ENCODE measurements around the gene EPHX1.
"Not testable (repeated sequence)": the region's sequence is repeated elsewhere in the genome, so short reads cannot be mapped to it uniquely, and the experiment has no call there.

Gene EPHX1

DNA sequence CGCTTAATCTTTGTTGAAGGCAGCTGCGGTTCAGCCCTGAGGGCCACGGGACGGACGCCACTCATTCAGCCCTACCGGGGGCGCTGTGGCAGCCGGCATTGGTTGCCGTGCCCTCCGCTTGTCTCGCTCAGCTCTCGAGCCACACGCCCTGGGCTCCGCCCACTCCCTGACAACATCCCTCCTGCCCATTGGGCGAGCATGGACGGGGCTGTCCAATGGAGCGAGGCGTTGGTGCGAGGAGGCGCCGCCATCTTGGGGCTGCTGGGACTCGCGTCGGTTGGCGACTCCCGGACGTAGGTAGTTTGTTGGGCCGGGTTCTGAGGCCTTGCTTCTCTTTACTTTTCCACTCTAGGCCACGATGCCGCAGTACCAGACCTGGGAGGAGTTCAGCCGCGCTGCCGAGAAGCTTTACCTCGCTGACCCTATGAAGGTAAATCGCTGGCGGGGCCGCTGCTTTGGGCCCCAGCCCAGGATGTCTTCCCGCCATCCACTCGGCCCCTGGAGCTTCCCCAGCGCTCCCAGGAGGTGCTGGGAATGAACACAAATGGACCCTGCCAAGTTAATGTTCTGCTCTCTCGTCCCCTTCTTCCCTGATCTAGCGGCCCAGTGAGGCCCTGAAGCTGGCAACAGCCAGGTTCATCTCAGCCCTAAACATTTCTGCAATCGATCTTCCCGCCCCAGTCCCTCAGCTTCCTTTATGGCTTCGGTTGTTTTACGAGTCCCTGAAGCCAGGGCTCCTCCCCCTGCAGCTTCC, 32.2 kb upstream of the EPHX1 start, which contains the start of gene SRP9:
SRP9 (plus strand) TSS at position 244 of the 754 bp plus-strand sequence; CDS start at position 359, 115 bp downstream.
- peak; percentile 99 for DNase-seq

DNA sequence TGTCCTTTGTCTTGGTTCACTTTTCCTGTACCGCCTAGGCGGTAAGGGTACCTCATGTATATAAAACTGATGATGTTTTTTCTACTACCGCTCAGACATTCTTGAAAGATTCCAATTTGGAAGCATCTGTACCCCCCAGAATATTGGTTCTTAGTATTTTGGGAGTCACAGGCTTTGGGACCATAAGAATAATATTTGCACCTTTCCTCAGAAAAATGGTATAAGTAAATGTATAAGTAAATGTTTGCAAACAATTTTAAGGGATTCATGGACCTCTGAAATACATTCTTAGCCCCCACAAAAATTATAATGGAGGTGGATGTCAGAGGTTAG, 31.6 kb upstream of the EPHX1 start:
- no peak for DNase-seq

DNA sequence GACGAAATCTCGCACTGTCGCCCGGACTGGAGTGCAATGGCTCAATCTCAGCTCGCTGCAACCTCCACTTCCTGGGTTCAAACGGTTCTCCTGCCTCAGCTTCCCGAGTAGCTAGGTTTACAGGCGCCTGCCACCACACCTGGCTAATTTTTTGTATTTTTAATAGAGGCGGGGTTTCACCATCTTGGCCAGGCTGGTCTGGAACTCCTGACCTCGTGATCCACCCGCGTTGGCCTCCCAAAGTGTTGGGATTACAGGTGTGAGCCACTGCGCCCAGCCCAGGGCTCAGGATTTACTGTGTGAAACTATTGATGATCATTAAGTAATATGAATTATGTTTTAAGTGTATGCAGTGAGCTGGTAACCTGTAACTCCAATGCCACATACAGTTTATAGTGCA, 30.8 kb upstream of the EPHX1 start:
- not testable (repeated sequence) for DNase-seq

DNA sequence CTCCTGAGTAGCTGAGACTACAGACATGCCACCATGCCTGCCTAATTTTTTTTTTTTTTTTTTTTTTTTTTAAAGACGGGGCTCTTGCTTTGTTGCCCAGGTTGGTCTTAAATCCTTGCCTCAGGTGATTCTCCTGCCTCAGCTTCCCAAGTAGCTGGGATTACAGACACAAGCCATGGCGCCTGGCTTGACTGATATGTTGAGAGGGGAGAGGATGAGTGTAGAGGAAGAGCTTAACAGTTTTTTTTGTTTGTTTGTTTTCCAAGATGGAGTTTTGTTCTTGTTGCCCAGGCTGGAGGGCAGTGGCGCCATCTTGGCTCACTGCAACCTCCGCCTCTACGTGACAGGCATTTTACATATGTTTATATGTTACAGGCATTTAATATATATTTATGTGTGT, 29.8 kb upstream of the EPHX1 start:
- DNase-seq, result no peak

DNA sequence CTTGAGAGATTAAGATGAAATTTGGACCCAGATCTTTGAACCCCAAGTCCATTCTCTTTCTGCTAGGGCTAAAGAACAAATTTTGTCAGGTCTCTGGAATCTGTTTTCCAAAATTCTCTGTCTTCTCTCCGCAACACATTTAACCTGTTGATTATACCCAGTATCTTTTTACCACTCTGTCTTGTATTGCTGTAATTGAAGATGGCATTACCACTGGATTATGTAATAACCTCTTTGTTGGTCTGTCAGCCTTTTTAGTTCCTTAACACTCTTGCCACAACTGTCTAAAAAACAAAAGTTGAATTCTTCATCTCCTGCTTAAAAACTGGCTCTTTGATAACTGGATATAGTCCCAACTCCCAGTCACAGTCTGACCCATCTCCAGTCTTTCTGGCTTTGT, 29.3 kb upstream of the EPHX1 start:
- no peak for DNase-seq

DNA sequence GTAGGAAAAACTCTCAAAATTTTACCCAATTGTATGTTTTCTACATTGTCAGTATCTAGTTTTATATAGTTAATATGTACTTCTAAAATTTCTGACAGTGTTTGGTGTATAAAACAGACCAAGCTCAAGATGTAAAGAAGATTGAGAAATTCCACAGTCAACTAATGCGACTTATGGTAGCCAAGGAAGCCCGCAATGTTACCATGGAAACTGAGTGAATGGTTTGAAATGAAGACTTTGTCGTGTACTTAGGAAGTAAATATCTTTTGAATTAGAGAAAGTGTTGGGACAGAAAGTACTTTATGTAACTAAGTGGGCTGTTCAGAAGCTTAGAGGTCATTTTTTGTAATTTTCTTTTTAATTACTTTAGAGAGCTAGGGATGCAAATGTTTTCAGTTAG, 20.8 kb upstream of the EPHX1 start:
- DNase-seq, result not testable (repeated sequence)

DNA sequence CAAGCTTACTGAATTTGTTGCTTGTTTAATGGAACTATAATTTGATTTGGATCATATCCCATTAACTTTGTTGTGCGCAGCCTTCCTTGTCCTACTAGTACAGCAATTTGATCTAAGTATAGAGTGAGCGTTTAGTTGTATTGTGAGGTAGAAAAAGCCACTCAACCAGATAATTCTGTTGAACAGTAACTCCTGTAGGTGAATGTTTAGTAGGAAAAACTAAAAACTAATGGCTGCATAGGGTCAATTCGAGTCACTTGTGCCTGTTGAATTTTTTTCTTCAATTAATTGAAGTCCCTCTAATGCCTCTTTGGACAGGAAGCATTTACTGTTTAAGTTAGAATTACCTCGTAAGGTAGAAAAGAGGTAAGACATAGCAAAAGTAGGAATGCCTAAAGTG, 15.0 kb upstream of the EPHX1 start:
- DNase-seq, result no peak

DNA sequence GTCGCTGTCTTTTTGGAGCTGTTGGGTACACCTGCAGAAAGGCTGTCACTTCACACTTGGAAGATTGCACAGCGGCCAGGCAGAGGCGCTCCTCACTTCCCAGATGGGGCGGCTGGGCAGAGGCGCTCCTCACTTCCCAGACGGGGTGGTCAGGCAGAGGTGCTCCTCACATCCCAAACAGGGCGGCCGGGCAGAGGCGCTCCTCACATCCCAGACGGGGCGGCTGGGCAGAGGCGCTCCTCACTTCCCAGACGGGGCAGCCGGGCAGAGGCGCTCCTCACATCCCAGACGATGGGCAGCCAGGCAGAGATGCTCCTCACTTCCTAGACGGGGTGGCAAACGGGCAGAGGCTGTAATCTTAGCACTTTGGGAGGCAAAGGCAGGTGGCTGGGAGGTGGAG, 13.8 kb upstream of the EPHX1 start:
- DNase-seq, result not testable (repeated sequence)

DNA sequence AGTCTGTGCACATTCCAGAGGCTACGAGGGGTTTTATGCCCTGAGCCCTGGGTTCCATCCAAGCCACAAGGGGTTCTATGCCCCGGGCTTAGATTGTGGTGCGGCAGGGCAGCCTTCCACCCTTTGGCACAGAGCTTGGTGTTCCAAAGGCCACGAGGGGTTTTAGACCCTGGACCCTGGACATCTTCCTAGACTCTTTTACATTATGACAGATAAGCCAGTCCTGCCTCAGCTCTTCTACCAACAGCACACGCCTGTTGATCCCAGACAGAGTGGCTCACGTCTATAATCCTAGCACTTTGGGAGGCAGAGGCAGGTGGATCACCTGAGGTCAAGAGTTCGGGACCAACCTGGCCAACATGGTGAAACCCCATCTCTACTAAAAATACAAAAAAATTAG, 8.8 kb upstream of the EPHX1 start:
- DNase-seq, result not testable (repeated sequence)

DNA sequence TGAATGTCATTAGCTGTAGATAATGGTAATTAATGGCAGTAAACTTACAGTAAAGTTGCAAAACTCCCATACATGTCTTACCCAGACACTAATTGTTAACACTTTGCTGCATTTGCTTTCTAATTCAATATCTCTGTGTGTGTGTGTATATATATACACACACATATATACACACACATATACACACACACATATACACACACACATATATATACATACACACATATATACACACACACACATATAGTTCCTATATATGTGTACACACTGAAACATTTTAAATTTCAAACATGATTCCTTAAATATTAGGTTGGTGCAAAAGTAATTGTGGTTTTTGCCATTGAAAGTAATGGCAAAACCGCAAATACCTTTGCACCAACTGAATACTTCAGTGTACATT, 3.7 kb upstream of the EPHX1 start:
- DNase-seq, result no peak

DNA sequence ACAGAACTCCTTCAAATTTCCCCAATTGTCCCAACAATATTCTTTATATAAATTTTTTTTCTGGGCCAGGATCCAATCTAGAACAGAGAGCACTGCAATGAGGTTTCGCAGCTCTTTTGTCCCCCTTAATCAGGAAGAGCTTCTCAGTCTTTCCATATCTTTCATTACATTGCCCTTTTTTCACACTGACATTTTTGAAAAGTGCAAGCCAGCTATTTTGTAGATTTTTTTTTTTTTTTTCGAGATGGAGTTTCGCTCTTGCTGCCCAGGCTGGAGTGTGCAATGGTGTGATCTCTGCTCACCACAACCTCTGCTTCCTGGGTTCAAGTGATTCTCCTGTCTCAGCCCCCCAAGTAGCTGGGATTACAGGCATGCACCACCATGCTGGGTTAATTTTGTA, 3.2 kb upstream of the EPHX1 start:
- DNase-seq, result not testable (repeated sequence)

DNA sequence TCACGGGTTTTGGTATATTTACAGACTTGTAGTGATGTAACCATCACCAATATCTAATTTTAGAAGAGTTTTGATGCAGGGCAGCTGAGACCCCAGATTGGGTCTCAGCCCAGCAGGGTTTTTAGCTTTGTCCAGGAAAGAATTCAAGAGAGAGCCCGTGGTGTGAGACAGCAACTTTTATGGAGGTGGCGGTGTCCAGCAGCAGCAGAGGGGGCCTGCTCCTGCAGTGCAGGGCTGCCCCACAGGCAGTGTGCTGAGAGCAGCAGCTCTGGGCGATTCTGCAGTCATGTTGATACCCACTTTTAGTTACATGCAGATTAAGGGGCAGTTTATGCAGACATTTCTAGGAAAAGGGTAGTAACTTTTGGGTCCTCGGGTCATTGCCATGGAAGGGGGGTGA, 1.8 kb upstream of the EPHX1 start:
- no peak for DNase-seq

DNA sequence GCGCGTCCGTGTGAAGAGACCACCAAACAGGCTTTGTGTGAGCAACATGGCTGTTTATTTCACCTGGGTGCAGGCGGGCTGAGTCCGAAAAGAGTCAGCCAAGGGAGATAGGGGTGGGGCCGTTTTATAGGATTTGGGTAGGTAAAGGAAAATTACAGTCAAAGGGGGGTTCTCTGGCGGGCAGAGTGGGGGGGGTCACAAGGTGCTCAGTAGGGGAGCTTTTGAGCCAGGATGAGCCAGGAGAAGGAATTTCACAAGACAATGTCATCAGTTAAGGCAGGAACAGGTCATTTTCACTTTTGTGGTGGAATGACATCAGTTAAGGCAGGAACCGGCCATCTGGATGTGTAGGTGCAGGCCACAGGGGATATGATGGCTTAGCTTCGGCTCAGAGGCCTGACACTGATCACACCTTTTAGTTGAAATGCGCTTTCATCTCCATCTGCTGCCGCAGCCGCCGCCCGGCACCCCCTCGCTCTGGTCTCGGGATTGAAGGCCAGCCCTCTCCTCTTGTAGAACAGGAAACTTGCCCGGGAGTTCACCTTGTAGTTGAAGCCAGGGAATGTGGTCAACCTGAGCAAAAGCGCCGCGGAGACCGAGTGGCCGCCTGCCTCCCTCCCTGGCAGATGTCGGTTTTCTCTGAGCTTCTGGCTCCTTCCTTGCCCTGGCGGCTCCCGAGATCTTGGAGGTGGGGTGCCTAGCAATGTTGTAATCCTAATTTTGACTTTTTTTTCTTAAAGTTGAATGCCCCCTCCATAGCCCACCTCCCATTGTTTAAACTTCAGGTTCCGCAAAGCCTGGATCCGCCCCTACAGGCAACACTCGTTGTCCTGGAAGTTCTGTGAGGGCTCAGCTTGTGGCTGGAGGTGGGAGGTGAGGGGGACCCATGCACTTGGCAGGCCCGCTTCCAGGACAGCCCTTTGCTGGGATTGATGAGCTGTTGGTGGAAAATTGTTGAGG, 935 bp downstream of the EPHX1 start:
- DNase-seq, result not testable (repeated sequence)

DNA sequence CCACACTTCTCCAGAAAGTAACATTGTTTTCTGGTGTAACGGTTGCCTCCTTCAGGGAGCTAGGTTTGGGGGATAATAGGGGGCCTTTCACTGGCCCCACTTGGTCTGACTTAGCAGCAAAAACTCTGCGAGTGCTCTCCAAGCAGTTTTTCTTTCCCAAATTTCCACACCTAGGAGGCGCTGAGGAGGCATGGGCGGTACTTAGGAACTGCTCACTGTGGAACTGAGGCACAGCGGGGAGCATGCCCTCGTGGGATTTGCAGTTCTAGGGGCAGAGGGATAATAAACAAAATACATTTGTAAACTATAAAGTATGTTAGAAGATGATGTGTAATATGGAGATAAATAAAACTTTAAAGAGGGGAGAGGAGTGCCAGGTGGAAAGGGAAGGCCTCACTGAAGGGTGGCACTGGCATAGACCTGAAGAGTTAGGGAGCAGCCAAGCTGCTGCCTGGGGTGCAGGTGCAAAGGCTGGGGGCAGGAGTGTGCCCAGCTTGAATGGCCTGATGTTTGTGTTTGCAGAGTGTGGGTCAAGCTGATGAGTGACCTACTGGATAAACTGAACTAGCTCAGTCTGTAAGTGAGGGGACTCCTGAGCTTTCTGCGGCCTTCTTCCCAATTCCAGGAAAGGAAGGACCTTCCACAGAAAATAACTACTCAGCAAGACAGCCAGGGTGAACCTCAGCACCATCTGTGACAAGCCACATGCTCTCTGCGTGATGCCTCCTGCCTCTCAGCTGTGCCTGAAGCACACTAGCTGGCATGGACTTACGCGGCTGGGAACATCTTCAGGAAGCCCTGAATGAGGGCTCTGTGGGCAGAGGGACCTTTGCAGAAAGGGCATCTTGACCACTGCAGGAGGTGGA, 1.9 kb downstream of the EPHX1 start:
- no peak for DNase-seq

DNA sequence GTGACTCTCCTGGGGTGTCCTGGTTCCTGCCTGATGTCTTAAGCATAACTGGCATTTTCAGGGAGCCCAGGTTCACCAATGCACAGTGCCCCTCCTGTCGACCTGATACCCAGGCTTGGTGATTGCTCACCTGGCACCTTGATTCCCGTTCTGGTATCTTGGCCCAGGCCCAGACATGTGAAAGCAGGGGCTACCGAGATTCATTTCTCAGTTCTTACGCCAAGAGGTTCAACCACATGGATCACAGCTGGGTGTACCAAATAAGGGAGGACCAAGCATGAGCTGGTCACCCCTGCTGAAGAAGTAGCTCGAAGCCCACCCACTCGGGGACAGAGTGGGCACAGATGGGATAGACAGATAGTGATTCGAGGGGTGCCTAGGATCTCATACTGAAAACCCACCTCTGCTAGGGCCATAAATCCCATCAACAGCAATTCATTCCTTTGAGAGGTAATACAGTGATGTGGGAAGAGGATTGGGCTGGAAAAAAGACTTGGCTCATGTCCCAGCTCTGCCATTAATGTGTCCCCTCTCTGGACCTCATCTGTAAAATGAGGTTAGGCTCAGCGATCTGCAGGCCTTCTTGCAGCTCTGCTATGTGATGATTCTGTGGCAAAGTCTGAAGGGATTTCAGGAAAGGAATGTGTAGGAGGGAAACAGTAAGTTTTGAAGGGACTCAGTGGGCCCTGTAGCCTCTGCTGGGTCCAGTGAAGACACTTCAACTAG, 2.7 kb downstream of the EPHX1 start:
- DNase-seq, result no peak

DNA sequence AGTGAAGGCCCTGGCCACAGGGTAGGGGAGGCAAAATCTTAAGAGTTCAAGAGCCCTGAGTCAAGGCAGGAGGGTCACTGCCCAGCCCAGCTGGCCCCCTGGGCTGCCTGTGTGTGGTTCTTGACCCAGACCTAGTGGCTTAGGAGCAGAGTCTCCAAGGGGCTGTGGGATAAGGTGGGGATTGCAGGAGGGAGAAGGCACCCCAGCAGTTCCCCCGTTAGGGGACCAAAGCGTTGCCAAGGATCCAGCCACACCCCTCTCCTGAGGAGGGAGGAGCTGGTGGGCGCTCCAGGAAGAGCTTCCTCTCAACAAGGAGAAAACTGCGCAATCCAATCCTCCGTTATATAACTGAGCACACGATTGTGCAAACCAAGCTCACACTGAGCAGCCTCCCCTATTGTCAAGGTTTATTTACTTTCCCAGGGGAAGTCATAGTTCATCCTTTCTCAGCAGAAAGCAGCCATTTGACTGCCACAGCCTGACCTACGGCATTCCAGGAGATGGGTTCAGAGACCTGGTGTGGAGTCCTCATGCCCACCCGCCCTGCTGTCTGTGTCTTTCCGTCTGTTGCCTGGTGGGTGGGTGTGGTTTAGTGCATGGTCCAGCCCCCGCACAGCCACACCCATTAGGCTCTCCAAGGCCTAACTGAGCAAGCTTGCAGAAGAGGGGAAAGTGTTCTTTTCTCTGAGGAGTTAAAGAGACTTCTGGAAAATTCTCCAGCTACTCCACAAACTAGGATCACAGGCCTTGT, 3.5 kb downstream of the EPHX1 start:
- DNase-seq, result no peak

DNA sequence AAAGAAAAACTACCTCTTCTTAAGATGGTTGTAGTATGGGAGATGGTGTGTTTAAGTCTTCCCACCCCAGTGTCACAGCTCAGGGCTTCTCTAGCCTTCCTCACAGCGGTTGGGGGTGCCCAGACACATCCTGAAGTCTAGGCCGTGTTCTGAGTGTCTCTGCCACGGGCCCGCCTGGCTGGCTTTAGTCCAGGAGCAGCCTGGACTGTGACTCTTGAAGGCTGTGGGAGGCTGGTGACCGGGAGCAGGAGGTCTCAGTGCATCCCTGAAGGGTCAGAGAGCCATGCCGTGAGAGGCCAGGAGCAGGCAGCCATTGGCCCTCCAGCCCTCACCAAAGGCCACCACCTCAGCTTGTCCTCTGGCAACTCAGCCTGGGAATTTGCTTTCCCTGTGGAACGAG, 4.5 kb downstream of the EPHX1 start:
- no peak for DNase-seq

DNA sequence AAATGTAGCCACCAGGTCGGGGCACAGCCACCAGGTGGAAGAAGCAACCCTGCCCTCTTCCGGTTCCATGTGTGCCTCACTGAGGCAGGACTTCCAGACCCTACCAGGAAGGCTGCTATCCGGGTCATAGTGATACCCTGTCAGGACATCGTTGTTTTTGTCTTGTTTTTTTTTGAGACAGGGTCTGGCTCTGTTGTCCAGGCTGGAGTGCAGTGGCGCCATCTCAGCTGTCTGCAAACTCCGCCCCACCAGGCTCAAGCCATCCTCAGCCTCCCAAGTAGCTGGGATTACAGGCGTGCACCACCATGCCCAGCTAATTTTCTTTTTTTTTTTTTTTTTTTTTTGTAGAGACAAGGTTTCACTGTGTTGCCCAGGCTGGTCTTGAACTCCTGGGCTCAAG, 5.2 kb downstream of the EPHX1 start:
- DNase-seq, result not testable (repeated sequence)

DNA sequence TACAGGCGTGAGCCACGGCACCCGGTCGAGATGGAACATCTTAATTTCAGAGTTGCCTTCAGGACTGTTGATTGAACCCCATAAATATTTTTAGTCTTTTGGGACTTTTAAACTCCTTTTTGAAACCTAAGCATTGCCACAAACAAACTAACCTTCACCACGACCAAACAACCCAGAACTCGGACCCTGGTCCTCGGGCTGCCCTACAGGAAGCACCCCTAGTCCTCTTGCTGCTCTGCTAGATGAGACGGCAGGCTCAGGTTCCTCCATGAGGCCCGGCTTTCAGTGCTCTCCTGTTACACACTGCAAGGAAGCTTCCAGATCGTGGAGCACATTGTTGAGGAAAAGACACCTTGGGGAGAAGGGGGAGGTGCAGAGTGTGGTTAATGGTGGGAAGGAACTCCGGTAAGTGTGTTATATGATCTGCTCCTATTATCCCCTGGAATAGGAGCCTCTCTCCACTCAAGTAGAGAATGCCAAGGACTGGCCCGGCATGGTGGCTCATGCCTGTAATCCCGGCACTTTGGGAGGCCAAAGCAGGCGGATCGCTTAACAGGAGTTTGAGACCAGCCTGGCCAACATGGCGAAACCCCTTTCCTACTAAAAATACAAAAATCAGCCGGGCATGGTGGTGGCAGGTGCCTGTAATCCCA, 5.7 kb downstream of the EPHX1 start:
- DNase-seq, result no peak

DNA sequence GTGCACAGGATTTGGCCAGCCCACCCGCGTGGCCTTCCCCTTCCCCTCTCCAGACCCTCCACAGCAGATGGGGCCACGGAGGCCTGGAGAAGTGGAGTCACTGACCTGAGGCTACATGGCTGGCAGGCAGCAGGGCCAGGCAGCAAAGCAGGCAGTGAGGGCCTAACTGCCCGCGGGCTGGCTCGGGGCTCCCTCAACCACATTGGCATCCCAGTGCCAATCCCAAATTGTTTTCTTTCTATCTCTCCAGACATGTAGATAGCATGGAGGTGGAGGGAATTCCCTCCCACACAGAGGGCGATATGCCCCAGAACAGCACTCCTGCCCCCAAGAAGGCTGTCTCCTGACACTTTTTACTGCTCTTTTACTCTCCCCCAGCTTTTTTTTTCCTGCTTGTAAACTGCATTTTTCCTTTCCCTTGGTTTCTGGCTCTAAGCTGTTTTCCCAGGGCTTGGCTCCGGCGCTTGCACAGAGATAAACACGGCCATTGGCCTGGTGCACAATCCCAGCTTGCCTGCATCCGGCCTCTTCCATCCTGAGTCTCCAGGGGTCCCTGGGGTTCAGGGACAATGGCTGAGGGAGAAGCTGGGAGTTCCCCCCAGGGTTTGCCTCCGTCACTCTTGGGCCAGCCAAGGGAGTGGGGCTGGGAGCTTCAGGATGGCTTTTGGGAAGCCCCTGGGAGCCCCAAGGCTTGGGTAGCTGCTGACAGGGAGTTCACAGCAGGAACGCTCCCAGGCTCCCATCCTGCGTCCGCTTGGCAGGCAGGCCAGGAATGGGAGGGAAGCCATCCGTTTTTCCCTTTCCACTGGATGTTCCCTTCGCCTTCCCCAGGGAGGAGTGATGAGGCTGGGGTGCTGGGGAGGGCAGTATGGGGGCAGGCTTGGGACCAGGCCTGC, 7.0 kb downstream of the EPHX1 start:
- DNase-seq, result no peak

All from CD4-positive, alpha-beta T cell treated with Interleukin-17A for 1 hour (primary cell).